Endothelial cell (in vitro differentiated cells): Measurements from ENCODE around the gene DNASE2. TPM values are rescaled to one million over a fixed set of nuclear protein-coding genes. Genes with fewer than 3 reads are reported as not detected.
"Not testable (repeated sequence)": the region's sequence is repeated elsewhere in the genome, so short reads cannot be mapped to it uniquely, and the experiment has no call there.

Experiments
- DNase-seq: peaks from one replicate; pipeline ENCODE4 v3.0.0; 2021; ENCODE audit warnings: low spot score
- H3K27ac Mint-ChIP-seq: one replicate; pipeline ENCODE4 v1.8.0; 2021; ENCODE audit warnings: mixed read lengths, inconsistent platforms; ENCODE audit not compliant: unreplicated experiment
- H3K27me3 Mint-ChIP-seq: one replicate; pipeline ENCODE4 v1.8.0; 2021; ENCODE audit warnings: mild to moderate bottlenecking, moderate library complexity, mixed read lengths, inconsistent platforms; ENCODE audit not compliant: unreplicated experiment
- H3K36me3 Mint-ChIP-seq: one replicate; pipeline ENCODE4 v1.8.0; 2021; ENCODE audit warnings: mild to moderate bottlenecking, low read depth, mixed read lengths, inconsistent platforms; ENCODE audit not compliant: unreplicated experiment
- H3K4me1 Mint-ChIP-seq: one replicate; pipeline ENCODE4 v1.8.0; 2021; ENCODE audit warnings: mild to moderate bottlenecking, mixed read lengths, inconsistent platforms; ENCODE audit not compliant: unreplicated experiment
- H3K4me3 Mint-ChIP-seq: one replicate; pipeline ENCODE4 v1.8.0; 2021; ENCODE audit warnings: mild to moderate bottlenecking, mixed read lengths, inconsistent platforms; ENCODE audit not compliant: unreplicated experiment
- H3K9me3 Mint-ChIP-seq: one replicate; pipeline ENCODE4 v1.8.0; 2021; ENCODE audit warnings: mixed read lengths, inconsistent platforms; ENCODE audit not compliant: unreplicated experiment
- total RNA-seq: library from RNA; stranded (reverse); fragmentation: NEBNext Ultra II Directional; extraction: Animal tissue kit (Norgen Biotek cat#: 25700); gene quantifications from one replicate; pipeline ENCODE4 v1.2.1, GENCODE V29; 2021; ENCODE audit not compliant: unreplicated experiment
- TF ChIP-seq, protein P1 (sequence below): fragments of 200-600 bp; sonication (generic); IDR thresholded peaks from one replicate; pipeline ENCODE4 v1.5.0; 2021; ENCODE audit warnings: antibody characterized with exemption; ENCODE audit not compliant: unreplicated experiment

Gene DNASE2
- total RNA-seq, 1 donor from 2014 or later, result 12.2 TPM

DNA sequence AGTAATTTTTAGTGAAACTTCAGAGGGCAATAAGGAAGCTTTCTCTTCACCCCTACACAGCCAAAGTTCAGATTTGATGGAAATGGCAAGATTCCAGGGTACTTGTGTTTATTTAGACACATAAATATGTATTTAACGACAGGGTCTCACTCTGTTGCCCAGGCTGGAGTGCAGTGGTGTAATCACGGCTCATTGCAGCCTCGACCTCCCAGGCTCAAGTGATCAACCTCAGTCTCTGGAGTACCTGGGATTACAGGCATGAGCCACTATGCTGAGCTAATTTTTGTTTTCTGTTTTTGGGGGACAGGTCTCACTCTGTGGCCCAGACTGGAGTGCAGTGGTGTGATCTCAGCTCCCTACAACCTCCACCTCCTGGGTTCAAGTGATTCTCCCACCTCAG, 39.8 kb upstream of the DNASE2 start:
- TF ChIP-seq, protein P1, sequence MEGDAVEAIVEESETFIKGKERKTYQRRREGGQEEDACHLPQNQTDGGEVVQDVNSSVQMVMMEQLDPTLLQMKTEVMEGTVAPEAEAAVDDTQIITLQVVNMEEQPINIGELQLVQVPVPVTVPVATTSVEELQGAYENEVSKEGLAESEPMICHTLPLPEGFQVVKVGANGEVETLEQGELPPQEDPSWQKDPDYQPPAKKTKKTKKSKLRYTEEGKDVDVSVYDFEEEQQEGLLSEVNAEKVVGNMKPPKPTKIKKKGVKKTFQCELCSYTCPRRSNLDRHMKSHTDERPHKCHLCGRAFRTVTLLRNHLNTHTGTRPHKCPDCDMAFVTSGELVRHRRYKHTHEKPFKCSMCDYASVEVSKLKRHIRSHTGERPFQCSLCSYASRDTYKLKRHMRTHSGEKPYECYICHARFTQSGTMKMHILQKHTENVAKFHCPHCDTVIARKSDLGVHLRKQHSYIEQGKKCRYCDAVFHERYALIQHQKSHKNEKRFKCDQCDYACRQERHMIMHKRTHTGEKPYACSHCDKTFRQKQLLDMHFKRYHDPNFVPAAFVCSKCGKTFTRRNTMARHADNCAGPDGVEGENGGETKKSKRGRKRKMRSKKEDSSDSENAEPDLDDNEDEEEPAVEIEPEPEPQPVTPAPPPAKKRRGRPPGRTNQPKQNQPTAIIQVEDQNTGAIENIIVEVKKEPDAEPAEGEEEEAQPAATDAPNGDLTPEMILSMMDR, result no peak
- no peak overlapping the region for H3K27ac Mint-ChIP-seq
- H3K4me1 Mint-ChIP-seq, result no peaks in the 10 kb centered on the region
- H3K27me3 Mint-ChIP-seq, result peaks cover 9% of the 10 kb centered on the region
- DNase-seq, result no peak
- peaks cover 22% of the 10 kb centered on the region for H3K36me3 Mint-ChIP-seq
- no peaks in the 10 kb centered on the region for H3K9me3 Mint-ChIP-seq
- H3K4me3 Mint-ChIP-seq, result no peak overlapping the region

- no peak overlapping the region for H3K27ac Mint-ChIP-seq
- TF ChIP-seq, protein P1, result no peak
- peaks cover 6% of the 10 kb centered on the region for H3K36me3 Mint-ChIP-seq
- H3K27me3 Mint-ChIP-seq, result peaks cover 10% of the 10 kb centered on the region
- DNase-seq, result no peak
- peaks cover 10% of the 10 kb centered on the region for H3K4me1 Mint-ChIP-seq
- H3K9me3 Mint-ChIP-seq, result no peaks in the 10 kb centered on the region
- H3K4me3 Mint-ChIP-seq, result peak overlapping the region; percentile 37
These were observed 37.0 kb upstream of the DNASE2 start for GRCh38 chr19:12918253-12918652.

DNA sequence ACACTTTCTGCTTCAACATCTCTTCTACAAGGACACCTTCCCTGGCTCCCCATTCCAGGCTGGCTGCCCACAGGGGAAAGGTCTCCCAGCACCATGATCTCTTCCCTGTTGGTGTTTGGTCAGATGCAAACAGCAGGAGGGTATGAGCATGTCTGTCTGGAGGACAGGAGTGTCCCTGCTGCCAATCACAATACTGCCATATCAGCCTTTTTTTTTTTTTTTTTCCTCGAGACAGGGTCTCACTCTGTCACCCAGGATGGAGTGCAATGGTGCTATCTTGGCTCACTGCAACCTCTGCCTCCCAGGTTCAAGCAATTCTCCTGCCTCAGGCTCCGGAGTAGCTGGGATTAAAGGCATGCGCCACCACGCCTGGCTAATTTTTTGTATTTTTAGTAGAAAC, 34.6 kb upstream of the DNASE2 start:
- not testable (repeated sequence) for H3K36me3 Mint-ChIP-seq, H3K4me3 Mint-ChIP-seq, H3K27me3 Mint-ChIP-seq, H3K9me3 Mint-ChIP-seq, H3K27ac Mint-ChIP-seq, DNase-seq
- H3K4me1 Mint-ChIP-seq, result peaks cover 16% of the 10 kb centered on the region

DNA sequence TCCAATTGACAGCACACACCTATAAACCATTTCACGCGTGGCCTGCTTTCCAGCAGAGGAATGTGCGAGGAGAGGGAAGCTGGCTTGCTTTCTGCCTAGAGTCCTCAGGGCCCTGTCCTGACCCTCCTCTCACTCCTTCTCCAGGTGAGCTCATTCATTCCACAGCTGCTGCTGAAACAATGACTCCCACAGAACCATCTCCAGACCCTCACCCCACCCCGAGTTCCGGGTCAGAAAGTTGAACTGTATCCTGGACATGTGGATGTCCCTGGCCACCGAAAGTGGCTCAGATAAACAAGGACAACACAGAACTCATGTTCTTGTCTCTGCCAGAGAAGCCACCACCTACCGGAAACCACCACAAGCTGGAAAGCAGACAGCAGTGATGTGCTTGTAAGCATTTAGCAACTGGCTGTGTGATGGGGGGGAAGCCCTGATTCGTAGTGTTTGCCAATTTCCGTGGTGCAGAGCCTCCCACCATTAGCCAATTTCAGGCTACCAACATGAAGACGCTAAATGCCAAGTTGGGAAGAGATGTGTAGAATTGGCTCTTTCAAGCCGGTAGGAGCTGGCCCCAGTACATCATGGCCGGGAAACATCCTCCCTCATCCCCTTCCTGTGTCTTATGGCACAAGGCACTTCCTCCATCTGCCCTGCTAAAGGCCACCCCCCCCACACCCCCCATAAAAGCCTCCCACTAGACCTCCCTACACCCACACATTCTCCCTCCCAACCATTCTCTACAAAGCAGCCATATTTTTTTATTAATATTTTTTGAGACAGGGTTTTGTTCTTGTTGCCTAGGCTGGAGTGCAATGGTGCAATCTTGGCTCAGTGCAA, 32.8 kb upstream of the DNASE2 start:
- Mint-ChIP-seq H3K4me3 (no peak overlapping the region), H3K4me1 (peaks cover 16% of the 10 kb centered on the region), H3K27me3 (peaks cover 5% of the 10 kb centered on the region), H3K9me3 (no peaks in the 10 kb centered on the region), H3K27ac (no peak overlapping the region), H3K36me3 (no peaks in the 10 kb centered on the region)
- TF ChIP-seq, protein P1, result no peak
- no peak for DNase-seq

DNA sequence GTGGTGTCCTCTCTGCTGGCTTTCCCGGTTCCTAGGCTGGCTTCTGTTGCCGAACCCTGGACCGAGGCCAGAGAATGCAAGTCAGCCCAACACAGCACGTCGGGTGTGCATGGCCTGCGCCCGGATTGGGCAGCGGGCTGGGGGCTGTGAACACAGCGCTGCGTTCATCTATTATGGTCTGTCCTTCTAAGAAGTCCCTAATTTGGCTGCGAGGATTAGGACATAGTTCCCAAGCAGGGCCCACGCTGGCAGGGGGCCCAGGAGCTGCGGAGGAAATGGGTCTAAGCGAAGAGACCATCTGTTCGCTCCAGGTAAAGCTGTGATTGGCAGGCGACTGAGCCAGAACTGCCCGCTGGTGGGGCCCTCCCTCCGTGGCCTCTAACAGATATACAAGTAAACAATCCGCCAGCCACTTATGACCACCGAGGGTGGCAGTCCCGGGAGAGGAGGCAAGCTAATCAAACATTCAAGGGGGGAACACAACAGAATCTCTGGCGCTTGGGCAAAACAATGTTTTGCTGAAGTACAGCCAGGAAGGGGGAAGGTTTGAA, 31.8 kb upstream of the DNASE2 start:
- TF ChIP-seq, protein P1, result no peak
- no peaks in the 10 kb centered on the region for H3K9me3 Mint-ChIP-seq
- DNase-seq, result no peak
- peak overlapping the region; percentile 39 for H3K4me3 Mint-ChIP-seq
- peaks cover 16% of the 10 kb centered on the region for H3K4me1 Mint-ChIP-seq
- no peak overlapping the region for H3K27ac Mint-ChIP-seq
- no peaks in the 10 kb centered on the region for H3K36me3 Mint-ChIP-seq
- peaks cover 4% of the 10 kb centered on the region for H3K27me3 Mint-ChIP-seq
